Endothelial cell of umbilical vein (primary cell): Measurements from ENCODE around the gene ACSF3. TPM values are rescaled to one million over a fixed set of nuclear protein-coding genes. Genes with fewer than 3 reads are reported as not detected.

Source experiments
- BruUV-seq: library from RNA; stranded (reverse); fragments of 400-500 nt; replicated peaks from 2 replicates; lab custom pipeline; 2021; lab: Mats Ljungman, UMichigan
- CTCF ChIA-PET: fragments of 300-600, 350-600 bp; sonication (Branson Sonifier 250); formaldehyde crosslinking; loops from one replicate; lab custom pipeline; 2021; ENCODE audit warnings: antibody characterized with exemption, inconsistent platforms; lab: Charles Lee
- POLR2A ChIA-PET: fragments of 300-600, 350-600 bp; sonication (Branson Sonifier 250); formaldehyde crosslinking; loops from one replicate; lab custom pipeline; 2021; ENCODE audit warnings: antibody characterized with exemption, inconsistent platforms; lab: Charles Lee
- DNase-seq: peaks from one replicate; pipeline ENCODE4 v3.0.0-alpha.2; 2011; ENCODE audit warnings: low read depth, low spot score
- FAIRE-seq: peaks from 2 replicates; lab custom pipeline; 2011; peaks lifted over from hg19 to GRCh38; lab: Jason Lieb, UNC
- H2AFZ ChIP-seq: 2 replicates; pipeline ENCODE4 v1.6.0; 2012; ENCODE audit warnings: low read depth, low read length, control low read depth, inconsistent platforms
- H3K27ac ChIP-seq: 2 replicates; pipeline ENCODE4 v1.5.1; 2011; ENCODE audit warnings: low read depth, mild to moderate bottlenecking, control low read depth, low read length, moderate library complexity; ENCODE audit not compliant: insufficient read depth
- H3K27me3 ChIP-seq, 2 experiments: 2 replicates each; pipeline versions ENCODE4 v1.6.0 to v1.6.1; 2011; ENCODE audit warnings: low read length in 2 of 2, mixed read lengths in 1 of 2; ENCODE audit not compliant: control insufficient read depth in 2 of 2, insufficient read depth in 2 of 2
- H3K36me3 ChIP-seq, 2 experiments: 2 replicates in 1 of 2; 3 replicates in 1 of 2; pipeline ENCODE4 v1.5.1; 2011; ENCODE audit warnings: low read length in 2 of 2, mild to moderate bottlenecking in 1 of 2, moderate library complexity in 1 of 2; ENCODE audit not compliant: control insufficient read depth in 2 of 2, insufficient read depth in 2 of 2; ENCODE audit errors: extremely low read depth in 1 of 2
- H3K4me1 ChIP-seq: 3 replicates; pipeline ENCODE4 v1.5.1; 2011; ENCODE audit warnings: mild to moderate bottlenecking, low read length; ENCODE audit not compliant: control insufficient read depth, insufficient read depth; ENCODE audit errors: extremely low read depth
- H3K4me2 ChIP-seq: 2 replicates; pipeline ENCODE4 v1.6.1; 2011; ENCODE audit warnings: low read length, control low read depth, mixed read lengths; ENCODE audit not compliant: insufficient read depth
- H3K4me3 ChIP-seq, 3 experiments: fragments of 200-600 bp in 1 of 3; sonication (generic), shearing (Covaris generic) in 1 of 3; replicated peaks in 1 of 3; 2 replicates each; pipeline ENCODE4 v1.5.1; 2011 to 2016; ENCODE audit warnings: control low read depth in 3 of 3, low read length in 3 of 3, mild to moderate bottlenecking in 2 of 3, inconsistent platforms in 1 of 3, low read depth in 1 of 3, moderate library complexity in 1 of 3; ENCODE audit not compliant: insufficient read depth in 1 of 3
- H3K79me2 ChIP-seq: 2 replicates; pipeline ENCODE4 v1.6.0; 2012; ENCODE audit warnings: low read length, inconsistent platforms; ENCODE audit not compliant: control insufficient read depth, insufficient read depth
- H3K9ac ChIP-seq: replicated peaks from 2 replicates; pipeline ENCODE3; 2011; ENCODE audit warnings: low read length, control low read depth; ENCODE audit not compliant: insufficient read depth; ENCODE audit errors: extremely low read depth
- H3K9me1 ChIP-seq: replicated peaks from 3 replicates; pipeline ENCODE4 v1.6.0; 2011; ENCODE audit warnings: mild to moderate bottlenecking, low read length; ENCODE audit not compliant: control insufficient read depth, insufficient read depth; ENCODE audit errors: extremely low read depth
- H3K9me3 ChIP-seq: replicated peaks from 2 replicates; pipeline ENCODE4 v1.5.1; 2012; ENCODE audit warnings: low read length, inconsistent platforms; ENCODE audit not compliant: control insufficient read depth, insufficient read depth
- H4K20me1 ChIP-seq: replicated peaks from 2 replicates; pipeline ENCODE3; 2011; ENCODE audit warnings: mild to moderate bottlenecking, low read length; ENCODE audit not compliant: control insufficient read depth, insufficient read depth; ENCODE audit errors: extremely low read depth
- EZH2 ChIP-seq: IDR thresholded peaks from 2 replicates; pipeline ENCODE4 v1.6.1; 2012; ENCODE audit warnings: borderline replicate concordance, low read depth, mild to moderate bottlenecking, moderate library complexity, low read length, inconsistent platforms; ENCODE audit not compliant: severe bottlenecking
- FOS ChIP-seq: IDR thresholded peaks from 2 replicates; pipeline ENCODE4 v1.6.1; 2011; ENCODE audit warnings: mild to moderate bottlenecking, low read length, moderate library complexity, borderline replicate concordance; ENCODE audit not compliant: insufficient read depth
- GATA2 ChIP-seq: IDR thresholded peaks from 2 replicates; pipeline ENCODE4 v1.7.0; 2011; ENCODE audit warnings: low read depth, mild to moderate bottlenecking, moderate library complexity, mixed read lengths, low read length; ENCODE audit not compliant: insufficient read length, insufficient read depth
- JUN ChIP-seq: IDR thresholded peaks from 2 replicates; pipeline ENCODE4 v1.6.1; 2011; ENCODE audit warnings: borderline replicate concordance, low read depth; ENCODE audit not compliant: insufficient read length, insufficient read depth
- MYC ChIP-seq: IDR thresholded peaks from one replicate; pipeline ENCODE4 v1.6.1; 2011; ENCODE audit warnings: mild to moderate bottlenecking, low read depth, low read length
- POLR2A ChIP-seq: IDR thresholded peaks from 2 replicates; pipeline ENCODE4 v1.6.1; 2012; ENCODE audit warnings: low read depth, mild to moderate bottlenecking, control low read depth, low read length
- POLR2AphosphoS5 ChIP-seq: IDR thresholded peaks from 2 replicates; pipeline ENCODE4 v1.6.1; 2012; ENCODE audit warnings: low read depth, mild to moderate bottlenecking, control low read depth, low read length, moderate library complexity; ENCODE audit not compliant: insufficient read depth
- dilution Hi-C: fragments of 300-500 bp; cut with MboI; formaldehyde crosslinking; loops from one replicate; pipeline ENCODE4 v1.15.0; 2019; ENCODE audit warnings: low sequenced_read_pairs; ENCODE audit not compliant: extremely low pct_ligation_motif_present
- intact Hi-C: fragments of 100-400 bp; cut with micrococcal nuclease; formaldehyde crosslinking; loops from one replicate; pipeline ENCODE4 v1.10.0; 2022
- polyA plus RNA-seq, 4 experiments: library from polyadenylated mRNA; depleted of rRNA in 3 of 4; stranded (reverse) in 3 of 4; unstranded in 1 of 4; fragments of >200 nt; gene quantifications; 2 replicates each; pipeline versions ENCODE4 v1.2.1 to v1.2.3, GENCODE V29; 2011 to 2012; ENCODE audit warnings: missing spikeins in 1 of 4
- total RNA-seq: library from RNA; stranded (reverse); gene quantifications from 2 replicates; pipeline ENCODE4 v1.2.3, GENCODE V29; 2021
- TF ChIP-seq, protein P1 (sequence below), 2 donors: IDR thresholded peaks; 1 replicate in 1 of 2; 2 replicates in 1 of 2; pipeline ENCODE4 v1.5.1; 2011; ENCODE audit warnings: low read length in 2 of 2, mild to moderate bottlenecking in 2 of 2, moderate library complexity in 2 of 2, control low read depth in 1 of 2, inconsistent platforms in 1 of 2, low read depth in 1 of 2; ENCODE audit not compliant: insufficient read depth in 1 of 2; ENCODE audit errors: extremely low read depth in 1 of 2
- TF ChIP-seq, protein P2 (sequence below): IDR thresholded peaks from 2 replicates; pipeline ENCODE4 v1.6.1; 2011; ENCODE audit not compliant: insufficient read depth, insufficient read length

ACSF3 gene
- total and polyA plus RNA-seq, 2 donors (not counting 3 experiments of a cell fraction or from before 2014, with no cell fraction given), result 18.6 to 33.2 TPM

DNA sequence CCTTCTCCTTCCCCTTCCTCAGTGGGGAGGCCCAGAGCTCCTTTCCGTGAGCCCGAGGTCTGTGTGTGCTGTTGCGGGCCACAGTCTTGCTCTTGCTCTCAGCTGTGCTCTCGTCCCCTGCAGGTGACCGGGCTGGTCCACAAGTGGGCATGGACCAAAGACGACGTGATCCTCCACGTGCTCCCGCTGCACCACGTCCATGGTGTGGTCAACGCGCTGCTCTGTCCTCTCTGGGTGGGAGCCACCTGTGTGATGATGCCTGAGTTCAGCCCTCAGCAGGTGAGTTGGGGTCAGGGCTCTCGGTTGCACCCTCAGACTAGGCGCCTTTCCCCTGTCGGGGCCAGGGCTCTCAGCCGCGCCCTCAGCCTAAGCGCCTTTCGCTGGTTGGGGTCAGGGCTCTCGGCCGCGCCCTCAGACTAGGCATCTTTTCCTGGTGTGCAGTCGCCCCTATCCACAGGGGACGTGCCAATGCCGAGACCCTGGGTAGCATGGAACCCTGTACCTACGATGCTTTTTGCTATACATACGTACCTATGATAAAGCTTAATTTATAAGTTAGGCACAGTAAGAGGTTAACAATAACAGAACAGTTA is 8.9 kb downstream of the ACSF3 start:
- no peaks in the 10 kb centered on the region for H3K27me3 ChIP-seq
- peaks cover 5 to 38% of the 10 kb centered on the region in 2 experiments for H3K36me3 ChIP-seq
- H3K27ac ChIP-seq, result no peak overlapping the region
- intact Hi-C loops, result no loop called here
- no TSS peak for BruUV-seq
- H3K9ac ChIP-seq, result no peak overlapping the region
- TF ChIP-seq EZH2 (no peak), MYC (no peak), FOS (no peak), POLR2A (no peak), JUN (no peak), POLR2AphosphoS5 (no peak), GATA2 (no peak)
- TF ChIP-seq, protein P1, sequence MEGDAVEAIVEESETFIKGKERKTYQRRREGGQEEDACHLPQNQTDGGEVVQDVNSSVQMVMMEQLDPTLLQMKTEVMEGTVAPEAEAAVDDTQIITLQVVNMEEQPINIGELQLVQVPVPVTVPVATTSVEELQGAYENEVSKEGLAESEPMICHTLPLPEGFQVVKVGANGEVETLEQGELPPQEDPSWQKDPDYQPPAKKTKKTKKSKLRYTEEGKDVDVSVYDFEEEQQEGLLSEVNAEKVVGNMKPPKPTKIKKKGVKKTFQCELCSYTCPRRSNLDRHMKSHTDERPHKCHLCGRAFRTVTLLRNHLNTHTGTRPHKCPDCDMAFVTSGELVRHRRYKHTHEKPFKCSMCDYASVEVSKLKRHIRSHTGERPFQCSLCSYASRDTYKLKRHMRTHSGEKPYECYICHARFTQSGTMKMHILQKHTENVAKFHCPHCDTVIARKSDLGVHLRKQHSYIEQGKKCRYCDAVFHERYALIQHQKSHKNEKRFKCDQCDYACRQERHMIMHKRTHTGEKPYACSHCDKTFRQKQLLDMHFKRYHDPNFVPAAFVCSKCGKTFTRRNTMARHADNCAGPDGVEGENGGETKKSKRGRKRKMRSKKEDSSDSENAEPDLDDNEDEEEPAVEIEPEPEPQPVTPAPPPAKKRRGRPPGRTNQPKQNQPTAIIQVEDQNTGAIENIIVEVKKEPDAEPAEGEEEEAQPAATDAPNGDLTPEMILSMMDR (IDR thresholded peaks at IDR 0.05; ENCODE audit: extremely low read depth in 1 of 2, insufficient read depth in 1 of 2, low read depth in 1 of 2, low read length in 2 of 2), result no peak
- TF ChIP-seq, protein P2, sequence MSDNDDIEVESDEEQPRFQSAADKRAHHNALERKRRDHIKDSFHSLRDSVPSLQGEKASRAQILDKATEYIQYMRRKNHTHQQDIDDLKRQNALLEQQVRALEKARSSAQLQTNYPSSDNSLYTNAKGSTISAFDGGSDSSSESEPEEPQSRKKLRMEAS, result no peak
- ChIA-PET POLR2A (no interaction called here), CTCF (no interaction called here)
- H3K9me1 ChIP-seq, result no peaks in the 10 kb centered on the region
- FAIRE-seq (no peak), DNase-seq (no peak)
- no peak overlapping the region for H2AFZ ChIP-seq
- dilution Hi-C loops, result no loop called here
- H3K9me3 ChIP-seq, result no peaks in the 10 kb centered on the region
- H3K4me1 ChIP-seq, result no peaks in the 10 kb centered on the region
- no peaks in the 10 kb centered on the region for H4K20me1 ChIP-seq
- no peak overlapping the region for H3K4me3 ChIP-seq
- H3K79me2 ChIP-seq, result peaks cover 10% of the 10 kb centered on the region
- H3K4me2 ChIP-seq, result no peak overlapping the region
